ENCODE results near the gene ZNF385B.

ZNF385B gene

GRCh38 chr2:179578171-179578916 lies 283.1 kb downstream of the ZNF385B start:
- no peaks in the 10 kb centered on the region for H3K27me3 Mint-ChIP-seq
- no peaks in the 10 kb centered on the region for H3K36me3 Mint-ChIP-seq (ENCODE audit: low read depth)
- H3K4me1 Mint-ChIP-seq (ENCODE audit: low read depth): no peaks in the 10 kb centered on the region
- no peaks in the 10 kb centered on the region for H3K9me3 Mint-ChIP-seq
- H3K4me3 Mint-ChIP-seq: no peak overlapping the region
- H3K27ac Mint-ChIP-seq: no peak overlapping the region

- no peak overlapping the region for H3K27ac Mint-ChIP-seq
- no peaks in the 10 kb centered on the region for H3K36me3 Mint-ChIP-seq (ENCODE audit: low read depth)
- H3K9me3 Mint-ChIP-seq: no peaks in the 10 kb centered on the region
- no peaks in the 10 kb centered on the region for H3K4me1 Mint-ChIP-seq (ENCODE audit: low read depth)
- no peak overlapping the region for H3K4me3 Mint-ChIP-seq
- H3K27me3 Mint-ChIP-seq: peaks cover 4% of the 10 kb centered on the region
Observed at GRCh38 chr2:179574061-179574519, 287.3 kb downstream of the ZNF385B start.

GRCh38 chr2:179572544-179572943 lies 288.9 kb downstream of the ZNF385B start:
- H3K4me3 Mint-ChIP-seq: no peak overlapping the region
- peaks cover 4% of the 10 kb centered on the region for H3K27me3 Mint-ChIP-seq
- no peaks in the 10 kb centered on the region for H3K4me1 Mint-ChIP-seq (ENCODE audit: low read depth)
- no peaks in the 10 kb centered on the region for H3K36me3 Mint-ChIP-seq (ENCODE audit: low read depth)
- no peak overlapping the region for H3K27ac Mint-ChIP-seq
- H3K9me3 Mint-ChIP-seq: no peaks in the 10 kb centered on the region

- peaks cover 4% of the 10 kb centered on the region for H3K27me3 Mint-ChIP-seq
- H3K4me3 Mint-ChIP-seq: no peak overlapping the region
- no peaks in the 10 kb centered on the region for H3K4me1 Mint-ChIP-seq (ENCODE audit: low read depth)
- no peak overlapping the region for H3K27ac Mint-ChIP-seq
- no peaks in the 10 kb centered on the region for H3K36me3 Mint-ChIP-seq (ENCODE audit: low read depth)
- no peaks in the 10 kb centered on the region for H3K9me3 Mint-ChIP-seq
Observed at GRCh38 chr2:179571721-179572120, 289.7 kb downstream of the ZNF385B start.

- Mint-ChIP-seq H3K27me3 (peaks cover 4% of the 10 kb centered on the region), H3K4me1 (ENCODE audit: low read depth) (no peaks in the 10 kb centered on the region), H3K27ac (no peak overlapping the region), H3K4me3 (no peak overlapping the region), H3K9me3 (no peaks in the 10 kb centered on the region), H3K36me3 (ENCODE audit: low read depth) (no peaks in the 10 kb centered on the region)
Observed at GRCh38 chr2:179571252-179571651, 290.2 kb downstream of the ZNF385B start.

GRCh38 chr2:179569831-179570233 lies 291.6 kb downstream of the ZNF385B start:
- no peaks in the 10 kb centered on the region for H3K9me3 Mint-ChIP-seq
- H3K4me1 Mint-ChIP-seq (ENCODE audit: low read depth): no peaks in the 10 kb centered on the region

GRCh38 chr2:179565807-179566206 lies 295.6 kb downstream of the ZNF385B start:
- H3K27ac Mint-ChIP-seq: no peak overlapping the region
- H3K27me3 Mint-ChIP-seq: peaks cover 3% of the 10 kb centered on the region
- no peak overlapping the region for H3K4me3 Mint-ChIP-seq
- H3K4me1 Mint-ChIP-seq (ENCODE audit: low read depth): no peaks in the 10 kb centered on the region
- no peaks in the 10 kb centered on the region for H3K36me3 Mint-ChIP-seq (ENCODE audit: low read depth)
- no peaks in the 10 kb centered on the region for H3K9me3 Mint-ChIP-seq

More at GRCh38 chr2:179569831-179570233, 291.6 kb downstream of the ZNF385B start:
- Mint-ChIP-seq H3K27me3 (peaks cover 4% of the 10 kb centered on the region), H3K4me3 (no peak overlapping the region), H3K36me3 (ENCODE audit: low read depth) (no peaks in the 10 kb centered on the region), H3K27ac (no peak overlapping the region)

GRCh38 chr2:179562330-179562885 lies 299.0 kb downstream of the ZNF385B start:
- no peaks in the 10 kb centered on the region for H3K9me3 Mint-ChIP-seq
- no peak overlapping the region for H3K4me3 Mint-ChIP-seq
- H3K27ac Mint-ChIP-seq: no peak overlapping the region
- no peaks in the 10 kb centered on the region for H3K36me3 Mint-ChIP-seq (ENCODE audit: low read depth)
- H3K27me3 Mint-ChIP-seq: peaks cover 3% of the 10 kb centered on the region
- no peaks in the 10 kb centered on the region for H3K4me1 Mint-ChIP-seq (ENCODE audit: low read depth)

GRCh38 chr2:179561702-179562101 lies 299.7 kb downstream of the ZNF385B start:
- Mint-ChIP-seq H3K4me3 (no peak overlapping the region), H3K9me3 (no peaks in the 10 kb centered on the region)

GRCh38 chr2:179560257-179560735 lies 301.1 kb downstream of the ZNF385B start:
- no peaks in the 10 kb centered on the region for H3K4me1 Mint-ChIP-seq (ENCODE audit: low read depth)

More at GRCh38 chr2:179561702-179562101, 299.7 kb downstream of the ZNF385B start:
- Mint-ChIP-seq H3K4me1 (ENCODE audit: low read depth) (no peaks in the 10 kb centered on the region), H3K36me3 (ENCODE audit: low read depth) (no peaks in the 10 kb centered on the region), H3K27me3 (peaks cover 3% of the 10 kb centered on the region), H3K27ac (no peak overlapping the region)

GRCh38 chr2:179559108-179559806 lies 302.2 kb downstream of the ZNF385B start:
- no peak overlapping the region for H3K4me3 Mint-ChIP-seq
- no peaks in the 10 kb centered on the region for H3K36me3 Mint-ChIP-seq (ENCODE audit: low read depth)
- no peaks in the 10 kb centered on the region for H3K4me1 Mint-ChIP-seq (ENCODE audit: low read depth)
- H3K27ac Mint-ChIP-seq: no peak overlapping the region
- peaks cover 3% of the 10 kb centered on the region for H3K27me3 Mint-ChIP-seq
- no peaks in the 10 kb centered on the region for H3K9me3 Mint-ChIP-seq

More at GRCh38 chr2:179560257-179560735, 301.1 kb downstream of the ZNF385B start:
- H3K27me3 Mint-ChIP-seq: peaks cover 3% of the 10 kb centered on the region
- H3K4me3 Mint-ChIP-seq: no peak overlapping the region
- no peak overlapping the region for H3K27ac Mint-ChIP-seq
- H3K36me3 Mint-ChIP-seq (ENCODE audit: low read depth): no peaks in the 10 kb centered on the region
- H3K9me3 Mint-ChIP-seq: no peaks in the 10 kb centered on the region

GRCh38 chr2:179558010-179558934 lies 303.1 kb downstream of the ZNF385B start:
- Mint-ChIP-seq H3K9me3 (no peaks in the 10 kb centered on the region), H3K27me3 (peaks cover 3% of the 10 kb centered on the region), H3K4me3 (no peak overlapping the region), H3K27ac (no peak overlapping the region), H3K36me3 (ENCODE audit: low read depth) (no peaks in the 10 kb centered on the region), H3K4me1 (ENCODE audit: low read depth) (no peaks in the 10 kb centered on the region)

- H3K9me3 Mint-ChIP-seq: no peaks in the 10 kb centered on the region
- no peaks in the 10 kb centered on the region for H3K36me3 Mint-ChIP-seq (ENCODE audit: low read depth)
- H3K4me3 Mint-ChIP-seq: no peak overlapping the region
- no peak overlapping the region for H3K27ac Mint-ChIP-seq
- H3K27me3 Mint-ChIP-seq: no peaks in the 10 kb centered on the region
- H3K4me1 Mint-ChIP-seq (ENCODE audit: low read depth): no peaks in the 10 kb centered on the region
Observed at GRCh38 chr2:179556425-179556824, 305.0 kb downstream of the ZNF385B start.

- H3K4me3 Mint-ChIP-seq: no peak overlapping the region
- no peak overlapping the region for H3K27ac Mint-ChIP-seq
- no peaks in the 10 kb centered on the region for H3K4me1 Mint-ChIP-seq (ENCODE audit: low read depth)
- H3K9me3 Mint-ChIP-seq: no peaks in the 10 kb centered on the region
- H3K27me3 Mint-ChIP-seq: no peaks in the 10 kb centered on the region
- no peaks in the 10 kb centered on the region for H3K36me3 Mint-ChIP-seq (ENCODE audit: low read depth)
Observed at GRCh38 chr2:179555691-179556283, 305.6 kb downstream of the ZNF385B start.

All from stimulated activated naive CD8-positive, alpha-beta T cell treated with anti-CD3 and anti-CD28 coated beads, Interleukin-15, Interleukin-2, amounts not matched to agents 100 ng/mL and 50 ng/mL, for 24 hours (primary cell).